Activated T-cell treated with anti-CD3 and anti-CD28 coated beads for 24 hours (primary cell): ENCODE data around the gene PATJ.
A peak's percentile ranks its signal among the peaks of the same experiment; 100 is the strongest.

Source experiments
- DNase-seq: peaks from one replicate; pipeline ENCODE4 v3.0.0-alpha.2; 2020; ENCODE audit warnings: low read depth

Gene PATJ

GRCh38 chr1:62054188-62054587 lies 311.9 kb downstream of the PATJ start:
- DNase-seq, result no peak

DNA sequence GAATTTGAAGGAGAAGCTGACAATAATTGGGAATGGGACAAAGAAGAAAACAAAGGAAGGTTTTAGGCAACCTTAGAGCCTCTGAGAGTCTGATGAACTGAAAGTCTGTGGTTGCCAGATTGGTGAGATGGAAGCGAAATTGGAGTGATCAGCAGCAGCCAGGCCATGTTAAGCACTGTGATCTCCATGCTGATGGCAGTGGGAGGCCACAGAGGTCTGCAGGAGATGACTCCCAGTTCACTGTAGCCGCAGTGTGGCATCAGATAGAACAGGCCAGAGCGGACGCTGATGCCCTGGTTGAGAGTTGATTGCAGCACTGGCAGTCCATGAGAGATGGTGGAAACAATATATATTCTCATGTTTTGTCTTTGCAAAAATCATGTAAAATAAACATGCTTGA lies 314.9 kb downstream of the PATJ start:
- DNase-seq, result no peak

DNA sequence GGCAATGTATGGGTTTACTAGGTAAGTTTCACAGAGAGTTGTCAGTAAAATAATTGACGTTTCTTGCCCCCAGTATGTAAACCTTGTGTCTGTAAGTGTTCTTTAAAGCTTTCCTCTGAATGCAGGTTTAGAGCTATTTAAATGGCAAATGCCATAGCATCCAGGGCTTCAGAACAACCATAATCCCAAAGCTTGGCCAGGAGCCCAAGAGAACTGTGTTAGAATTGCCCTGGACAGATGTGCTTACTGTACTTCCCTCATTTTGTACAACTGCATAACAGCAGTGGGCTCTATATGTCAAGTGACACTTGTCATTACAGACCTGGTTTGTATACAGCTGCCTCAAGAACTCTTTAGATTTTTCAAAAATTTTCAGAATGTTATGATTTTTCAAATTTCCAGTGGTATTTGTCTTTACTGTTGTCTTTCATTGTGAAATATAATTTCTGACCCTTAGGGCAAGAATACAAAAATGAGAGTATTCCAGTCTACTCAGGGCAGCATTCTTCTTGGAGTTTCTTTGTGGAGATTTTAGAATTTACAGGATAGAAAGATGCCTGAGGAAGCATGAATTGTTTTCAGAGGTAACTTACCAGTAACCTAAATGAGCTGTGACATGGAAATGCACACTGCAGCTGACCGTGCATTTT lies 315.5 kb downstream of the PATJ start:
- no peak for DNase-seq

- DNase-seq, result no peak
Measured at GRCh38 chr1:62058956-62059355, 316.7 kb downstream of the PATJ start.

DNA sequence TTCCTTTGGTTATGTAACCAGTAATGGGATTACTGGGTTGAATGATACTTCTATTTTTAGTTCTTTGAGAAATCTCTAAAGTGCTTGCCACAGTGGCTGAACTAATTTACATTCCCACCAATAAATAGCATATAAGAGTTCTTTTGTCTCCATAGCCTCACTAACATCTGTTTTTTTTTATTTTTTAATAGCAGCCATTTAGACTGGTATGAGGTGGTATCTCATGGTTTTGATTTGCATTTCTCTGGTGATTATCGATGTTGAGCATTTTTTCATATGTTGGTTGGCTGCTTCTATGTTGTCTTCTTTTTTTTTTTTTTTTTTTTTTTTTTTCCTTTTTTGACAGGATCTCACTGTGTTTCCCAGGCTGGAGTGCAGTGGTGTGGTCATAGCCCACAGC lies 319.8 kb downstream of the PATJ start:
- DNase-seq, result no peak

DNA sequence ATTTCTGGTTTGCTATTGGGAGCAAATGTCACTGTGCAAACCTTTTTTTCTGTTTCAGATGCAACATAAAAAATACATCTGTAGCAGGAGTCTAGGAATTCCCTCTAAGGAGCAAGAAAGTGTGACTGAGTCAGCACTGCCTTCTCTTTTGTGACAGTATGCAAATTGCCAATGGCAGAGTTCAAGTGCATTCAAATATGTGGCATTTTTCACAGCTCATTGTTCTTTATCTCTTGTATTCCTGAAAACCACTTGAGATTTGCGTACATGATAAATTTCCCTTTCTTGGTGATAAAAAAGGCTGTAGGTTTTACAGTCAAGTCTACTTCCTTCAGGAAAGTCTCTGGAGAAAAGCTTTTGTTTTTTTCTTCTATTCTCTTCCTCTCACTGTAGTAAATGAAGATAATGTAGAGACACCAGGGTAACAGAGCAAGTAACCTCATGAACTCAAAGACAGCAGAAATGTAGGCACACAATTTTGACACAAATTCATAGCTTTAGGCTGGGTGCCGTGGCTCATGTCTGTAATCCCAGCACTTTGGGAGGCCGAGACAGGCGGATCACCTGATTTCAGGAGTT lies 322.6 kb downstream of the PATJ start:
- DNase-seq, result no peak

- DNase-seq, result no peak
Measured at GRCh38 chr1:62066713-62067112, 324.4 kb downstream of the PATJ start.

DNA sequence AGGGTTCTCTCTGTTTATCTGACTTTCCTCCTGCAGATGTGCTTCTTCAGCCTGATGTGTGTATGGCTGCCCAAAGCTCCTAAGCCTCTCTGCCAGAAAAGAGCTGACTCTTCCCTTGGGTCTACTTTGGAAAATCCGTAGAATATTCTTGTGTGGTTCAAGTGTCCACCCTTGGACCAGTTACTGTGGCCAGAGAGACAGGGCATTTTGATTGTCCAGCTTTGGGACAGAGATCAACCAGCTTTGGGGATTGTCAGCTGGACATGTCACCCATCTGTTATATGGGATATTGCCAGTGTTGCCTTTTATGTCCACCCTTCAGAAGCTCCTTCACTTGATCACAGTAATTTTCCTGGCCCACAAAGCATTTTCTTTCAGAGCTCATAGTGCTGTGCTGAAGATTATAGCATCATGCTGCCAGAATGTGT lies 326.1 kb downstream of the PATJ start:
- DNase-seq, result no peak

- DNase-seq, result no peak
Measured at GRCh38 chr1:62068978-62069377, 326.7 kb downstream of the PATJ start.

DNA sequence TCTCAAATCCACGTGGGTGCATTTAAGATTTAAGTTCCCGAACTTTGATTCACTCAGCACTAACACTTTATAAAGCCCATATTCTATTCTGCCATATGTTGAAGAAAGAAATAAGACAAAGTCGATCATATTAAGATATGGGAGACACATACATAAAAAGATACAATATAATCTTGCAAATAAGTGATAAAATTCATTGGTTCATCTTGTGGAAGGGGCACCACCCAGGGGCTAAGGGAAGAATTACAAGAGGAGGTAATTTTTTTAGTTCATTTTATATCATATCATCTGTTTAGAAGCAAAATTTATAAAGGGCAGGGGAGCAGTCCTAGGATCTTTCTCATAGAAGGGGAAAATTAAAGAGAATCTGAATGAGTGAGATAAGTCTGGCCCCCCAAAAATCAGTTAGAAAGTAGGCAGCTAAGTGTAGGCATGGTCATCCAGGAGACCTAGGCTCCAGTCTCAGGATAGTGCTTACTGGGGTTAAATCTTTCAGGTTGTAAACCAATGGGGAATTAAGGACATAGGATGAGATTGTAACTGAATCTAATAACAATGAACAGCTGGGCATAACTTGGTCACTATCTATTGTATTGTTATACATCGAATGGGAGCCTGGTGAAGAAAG lies 328.2 kb downstream of the PATJ start:
- DNase-seq, result no peak

- DNase-seq, result no peak
Measured at GRCh38 chr1:62071695-62072094, 329.4 kb downstream of the PATJ start.

- no peak for DNase-seq
Measured at GRCh38 chr1:62076286-62076685, 334.0 kb downstream of the PATJ start.

GRCh38 chr1:62077821-62078220 lies 335.5 kb downstream of the PATJ start:
- no peak for DNase-seq

DNA sequence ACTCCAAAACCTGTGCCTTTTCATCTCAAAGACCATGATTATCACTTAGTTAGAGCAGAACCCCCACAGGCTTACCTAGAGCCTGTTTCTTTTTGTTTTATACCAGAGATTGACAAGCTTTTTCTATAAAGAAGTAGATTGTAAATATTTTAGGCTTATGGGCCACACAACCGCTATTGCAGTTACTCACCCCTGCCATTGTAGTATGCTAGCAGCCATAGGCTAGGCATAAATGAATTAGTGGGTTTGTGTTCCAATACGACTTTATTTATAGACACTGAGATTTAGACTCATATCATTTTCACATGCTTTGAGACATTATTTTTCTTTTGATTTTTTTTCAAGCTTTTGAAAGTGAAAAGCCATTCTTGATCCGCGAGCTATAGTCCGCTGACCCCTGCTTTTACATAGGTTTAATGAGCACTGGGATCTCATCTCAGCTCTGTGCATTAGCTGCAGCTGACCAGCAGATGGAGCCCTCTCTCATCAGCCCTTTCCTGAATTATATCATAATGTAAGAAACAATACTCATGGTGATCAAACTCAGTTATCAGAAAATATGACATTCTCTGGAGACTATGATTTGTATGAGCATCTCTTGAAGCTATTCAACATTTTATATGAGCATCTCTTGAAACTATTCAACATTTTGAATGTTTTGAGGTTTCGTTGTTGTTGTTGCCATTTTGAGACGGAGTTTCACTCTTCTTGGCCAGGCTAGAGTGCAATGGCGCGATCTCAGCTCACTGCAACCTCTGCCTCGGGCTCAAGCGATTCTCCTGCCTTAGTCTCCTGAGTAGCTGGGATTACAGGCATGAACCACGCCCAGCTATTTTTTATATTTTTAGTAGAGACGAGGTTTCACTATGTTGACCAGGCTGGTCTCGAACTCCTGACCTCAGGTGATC lies 340.4 kb downstream of the PATJ start:
- peak; percentile 16 for DNase-seq

DNA sequence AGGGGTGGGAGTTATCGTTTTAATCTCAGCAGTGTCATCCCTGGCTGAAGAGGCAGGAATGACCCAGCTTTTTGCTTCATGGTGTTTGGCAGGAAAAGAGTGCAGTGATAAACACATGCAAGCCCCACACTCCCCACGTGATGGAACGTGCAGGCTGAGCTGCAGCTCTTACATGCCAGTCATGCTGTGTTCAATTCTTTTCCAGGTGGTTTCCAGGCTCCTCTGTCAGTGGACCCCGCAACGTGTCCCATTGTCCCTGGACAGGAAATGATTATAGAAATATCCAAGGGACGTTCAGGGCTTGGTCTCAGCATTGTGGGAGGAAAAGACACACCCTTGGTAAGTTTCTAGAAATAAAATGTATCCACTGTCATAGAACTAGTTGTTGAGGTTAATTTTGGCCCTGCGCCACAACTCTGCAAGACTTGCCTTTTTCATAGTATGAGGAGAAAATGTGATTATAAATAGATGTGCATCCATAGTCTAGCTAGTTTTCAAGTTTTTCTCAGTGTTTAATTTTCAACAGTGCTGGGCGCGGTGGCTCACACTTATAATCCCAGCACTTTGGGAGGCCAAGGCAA lies 342.1 kb downstream of the PATJ start:
- DNase-seq, result no peak

DNA sequence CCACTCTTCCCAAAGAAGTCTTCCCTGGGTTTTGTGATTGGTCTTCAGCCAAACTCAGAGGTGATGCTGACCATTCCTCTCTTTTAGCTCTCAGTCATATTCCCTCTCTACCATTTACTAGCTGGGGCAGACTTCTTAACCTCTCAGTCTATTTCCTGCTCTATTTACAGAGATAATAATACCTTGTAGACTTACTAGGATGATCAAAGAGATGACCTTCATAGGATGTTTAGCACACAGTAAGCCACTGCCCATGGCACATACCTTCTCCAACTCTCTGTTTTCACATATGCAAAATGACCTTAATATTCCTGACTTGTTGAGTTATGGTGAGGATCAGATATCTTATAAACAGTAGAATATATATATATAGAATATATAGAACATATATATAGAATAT lies 346.2 kb downstream of the PATJ start:
- no peak for DNase-seq

GRCh38 chr1:62089570-62089969 lies 347.3 kb downstream of the PATJ start:
- DNase-seq, result no peak

DNA sequence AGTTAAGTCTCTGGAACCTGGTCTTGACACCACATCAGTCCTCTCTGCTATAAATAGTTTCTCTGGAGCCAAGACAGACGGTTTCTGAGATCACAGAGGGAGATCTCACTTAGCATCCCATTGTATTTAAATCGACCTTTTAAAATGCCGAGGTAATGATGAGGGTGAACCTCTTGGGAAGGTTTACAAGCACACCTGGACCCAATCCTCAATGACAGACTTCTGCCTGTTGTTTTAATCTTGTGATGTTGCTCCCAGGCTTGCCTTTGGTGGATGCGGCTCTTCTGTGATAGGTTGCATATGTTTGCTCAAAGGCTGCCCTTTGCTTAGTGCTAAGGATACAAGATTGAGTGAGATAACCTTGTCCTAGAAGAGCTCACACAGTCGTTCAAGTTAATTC lies 347.7 kb downstream of the PATJ start:
- DNase-seq, result no peak

DNA sequence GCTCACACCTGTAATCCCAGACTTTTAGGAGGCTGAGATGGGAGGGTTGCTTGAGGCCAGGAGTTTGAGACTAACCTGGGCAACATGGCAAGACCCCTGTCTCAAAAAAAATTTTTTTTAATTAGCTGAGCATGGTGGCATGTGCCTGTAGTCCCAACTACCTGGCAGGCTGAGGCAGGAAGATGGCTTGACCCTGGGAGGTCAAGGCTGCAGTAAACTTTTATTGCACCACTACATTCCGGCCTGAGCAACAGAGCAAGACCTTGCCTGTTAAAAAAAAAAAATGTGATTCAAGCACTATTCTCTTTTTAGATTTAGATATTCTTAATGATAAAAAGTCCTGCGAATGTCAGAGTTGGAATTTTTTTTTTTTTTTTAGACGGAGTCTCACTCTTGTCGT lies 349.8 kb downstream of the PATJ start:
- DNase-seq, result no peak

DNA sequence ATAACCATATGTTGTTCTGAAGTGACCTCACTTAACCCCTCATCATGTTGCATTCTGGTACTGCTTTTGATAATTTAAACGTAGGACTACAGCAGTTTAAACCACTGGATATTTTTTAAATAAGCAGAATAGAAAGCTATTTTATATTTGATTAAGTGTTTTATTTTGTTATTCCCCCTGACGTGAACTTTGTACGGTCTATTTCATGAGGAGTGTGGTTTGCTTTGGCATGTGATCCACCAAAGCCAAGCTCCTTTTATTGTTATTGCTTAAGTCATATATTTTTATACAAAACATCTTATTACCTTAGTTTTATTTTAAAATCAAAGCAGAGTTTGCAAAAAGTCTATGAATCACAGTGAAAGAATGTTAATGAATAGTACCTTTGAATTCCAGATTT lies 351.0 kb downstream of the PATJ start:
- DNase-seq, result no peak

- DNase-seq, result no peak
Measured at GRCh38 chr1:62097464-62097863, 355.2 kb downstream of the PATJ start.

DNA sequence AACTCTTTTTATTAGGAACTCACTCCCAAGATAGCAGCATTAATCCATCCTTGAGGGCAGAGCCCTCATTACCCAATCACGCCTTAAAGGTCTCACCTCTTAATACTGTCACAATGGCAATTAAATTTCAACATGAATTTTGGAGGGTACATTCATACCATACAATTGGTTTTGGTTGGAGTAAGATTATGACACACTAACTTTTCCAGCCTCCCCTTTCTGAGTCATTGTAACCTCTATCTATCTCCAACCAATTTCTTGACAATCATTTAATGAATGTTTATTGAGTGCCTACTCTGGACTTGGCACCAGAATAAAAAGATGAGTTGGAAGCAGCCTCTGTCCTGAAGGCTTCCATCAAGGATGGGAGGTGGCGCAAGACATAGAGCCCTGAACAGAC lies 358.2 kb downstream of the PATJ start:
- DNase-seq, result no peak
